ENCODE data around the gene SLC25A23. TPM values are rescaled to one million over a fixed set of nuclear protein-coding genes. Genes with fewer than 3 reads are reported as not detected.

Gene SLC25A23
- polyA plus RNA-seq, 2 of the 4 experiments (the other 2 are of a cell fraction) = 3.3 to 18.2 TPM

Small RNA genes lying within 50 kb of the gene (small RNA-seq; reads per million reads assigned to genes)
- gene AC010503.2 (0 reads per million in 6 experiments), gene MIR6790 (0 to 0.39 (median 0) reads per million in 6 experiments)

Other genes with a start within 250 kb of the SLC25A23 start
- gene MLLT1, start 179.8 kb downstream of the SLC25A23 start, polyA plus RNA-seq (2011; rRNA removed) = 6.3 and 7.4 TPM in 2 replicates
- gene MLLT1, start 179.8 kb downstream of the SLC25A23 start, polyA plus RNA-seq (2017; fragmentation: RNase III; extraction: RNeasy Plus Mini Kit Qiagen cat#74134 plus additional on column Dnase treatment) = 14.6 to 18.6 TPM (median 17.5 TPM) in 3 replicates
- gene ACER1, start 126.2 kb downstream of the SLC25A23 start, polyA plus RNA-seq (2011; rRNA removed) = not detected in 2 replicates
- not detected in 3 replicates for gene ACER1, start 126.2 kb downstream of the SLC25A23 start, polyA plus RNA-seq (2017; fragmentation: RNase III; extraction: RNeasy Plus Mini Kit Qiagen cat#74134 plus additional on column Dnase treatment)
- 28.2 and 35.2 TPM in 2 replicates for gene CLPP, start 98.3 kb downstream of the SLC25A23 start, polyA plus RNA-seq (2011; rRNA removed)
- 45.2 to 51.8 TPM (median 49.9 TPM) in 3 replicates for gene CLPP, start 98.3 kb downstream of the SLC25A23 start, polyA plus RNA-seq (2017; fragmentation: RNase III; extraction: RNeasy Plus Mini Kit Qiagen cat#74134 plus additional on column Dnase treatment)
- gene ALKBH7, start 87.0 kb downstream of the SLC25A23 start, polyA plus RNA-seq (2011; rRNA removed) = 9.9 and 10.2 TPM in 2 replicates
- gene ALKBH7, start 87.0 kb downstream of the SLC25A23 start, polyA plus RNA-seq (2017; fragmentation: RNase III; extraction: RNeasy Plus Mini Kit Qiagen cat#74134 plus additional on column Dnase treatment) = 14.9 to 18.1 TPM (median 18.1 TPM) in 3 replicates
- 0.34 and 0.62 TPM in 2 replicates for gene PSPN, start 83.9 kb downstream of the SLC25A23 start, polyA plus RNA-seq (2011; rRNA removed)
- gene PSPN, start 83.9 kb downstream of the SLC25A23 start, polyA plus RNA-seq (2017; fragmentation: RNase III; extraction: RNeasy Plus Mini Kit Qiagen cat#74134 plus additional on column Dnase treatment) = 0.71 to 0.75 TPM (median 0.71 TPM) in 3 replicates
- gene GTF2F1, start 66.6 kb downstream of the SLC25A23 start, polyA plus RNA-seq (2011; rRNA removed) = 32.1 and 39.0 TPM in 2 replicates
- 75.0 to 76.8 TPM (median 75.3 TPM) in 3 replicates for gene GTF2F1, start 66.6 kb downstream of the SLC25A23 start, polyA plus RNA-seq (2017; fragmentation: RNase III; extraction: RNeasy Plus Mini Kit Qiagen cat#74134 plus additional on column Dnase treatment)
- gene KHSRP, start 35.0 kb downstream of the SLC25A23 start, polyA plus RNA-seq (2011; rRNA removed) = 45.6 and 54.3 TPM in 2 replicates
- 177 to 192 TPM (median 183 TPM) in 3 replicates for gene KHSRP, start 35.0 kb downstream of the SLC25A23 start, polyA plus RNA-seq (2017; fragmentation: RNase III; extraction: RNeasy Plus Mini Kit Qiagen cat#74134 plus additional on column Dnase treatment)
- gene SLC25A41, start 26.0 kb downstream of the SLC25A23 start, polyA plus RNA-seq (2011; rRNA removed) = 0.09 and 0.17 TPM in 2 replicates
- 0.15 to 0.26 TPM (median 0.22 TPM) in 3 replicates for gene SLC25A41, start 26.0 kb downstream of the SLC25A23 start, polyA plus RNA-seq (2017; fragmentation: RNase III; extraction: RNeasy Plus Mini Kit Qiagen cat#74134 plus additional on column Dnase treatment)
- 1.9 TPM in 2 replicates for gene CRB3, start 4.5 kb upstream of the SLC25A23 start, polyA plus RNA-seq (2011; rRNA removed)
- 4.2 to 5.7 TPM (median 4.5 TPM) in 3 replicates for gene CRB3, start 4.5 kb upstream of the SLC25A23 start, polyA plus RNA-seq (2017; fragmentation: RNase III; extraction: RNeasy Plus Mini Kit Qiagen cat#74134 plus additional on column Dnase treatment)
- gene DENND1C, start 22.0 kb upstream of the SLC25A23 start, polyA plus RNA-seq (2011; rRNA removed) = 0.26 and 0.30 TPM in 2 replicates
- 0.22 to 0.32 TPM (median 0.28 TPM) in 3 replicates for gene DENND1C, start 22.0 kb upstream of the SLC25A23 start, polyA plus RNA-seq (2017; fragmentation: RNase III; extraction: RNeasy Plus Mini Kit Qiagen cat#74134 plus additional on column Dnase treatment)
- gene TUBB4A, start 42.5 kb upstream of the SLC25A23 start, polyA plus RNA-seq (2011; rRNA removed) = 2.2 and 2.5 TPM in 2 replicates
- gene TUBB4A, start 42.5 kb upstream of the SLC25A23 start, polyA plus RNA-seq (2017; fragmentation: RNase III; extraction: RNeasy Plus Mini Kit Qiagen cat#74134 plus additional on column Dnase treatment) = 15.4 to 17.6 TPM (median 17.5 TPM) in 3 replicates
- gene TNFSF9, start 71.2 kb upstream of the SLC25A23 start, polyA plus RNA-seq (2011; rRNA removed) = 5.4 and 6.3 TPM in 2 replicates
- 11.1 to 16.7 TPM (median 15.9 TPM) in 3 replicates for gene TNFSF9, start 71.2 kb upstream of the SLC25A23 start, polyA plus RNA-seq (2017; fragmentation: RNase III; extraction: RNeasy Plus Mini Kit Qiagen cat#74134 plus additional on column Dnase treatment)
- gene CD70, start 131.4 kb upstream of the SLC25A23 start, polyA plus RNA-seq (2011; rRNA removed) = 7.7 and 10.0 TPM in 2 replicates
- 25.0 to 43.3 TPM (median 35.7 TPM) in 3 replicates for gene CD70, start 131.4 kb upstream of the SLC25A23 start, polyA plus RNA-seq (2017; fragmentation: RNase III; extraction: RNeasy Plus Mini Kit Qiagen cat#74134 plus additional on column Dnase treatment)
- gene TNFSF14, start 210.4 kb upstream of the SLC25A23 start, polyA plus RNA-seq (2011; rRNA removed) = 0.12 and 0.25 TPM in 2 replicates
- 0.40 to 0.49 TPM (median 0.46 TPM) in 3 replicates for gene TNFSF14, start 210.4 kb upstream of the SLC25A23 start, polyA plus RNA-seq (2017; fragmentation: RNase III; extraction: RNeasy Plus Mini Kit Qiagen cat#74134 plus additional on column Dnase treatment)